Measurements from ENCODE around the gene TSPAN16.

The TSPAN16 gene

GRCh38 chr19:11291991-11292390 lies 4.0 kb upstream of the TSPAN16 start:
- H3K79me1 ChIP-seq (ENCODE audit: low read length), result peaks cover 2% of the 10 kb centered on the region
- no peaks in the 10 kb centered on the region for H3K27me3 ChIP-seq (ENCODE audit: insufficient read depth, low read length)
- DNase-seq, result peak in 1 of 2 donors; percentile 22
- H2BK12ac ChIP-seq (ENCODE audit: low read length), result no peak overlapping the region
- H2AK5ac ChIP-seq (ENCODE audit: low read length), result no peak overlapping the region
- no peak overlapping the region for H3K23ac ChIP-seq (ENCODE audit: low read length)
- no peaks in the 10 kb centered on the region for H3K9me3 ChIP-seq (ENCODE audit: insufficient read depth, low read depth, low read length)
- no peak overlapping the region for H2BK5ac ChIP-seq (ENCODE audit: low read depth, low read length, poor library complexity)
- no CpG with 5 or more reads among the region's 1 CpG for WGBS (ENCODE audit: extremely low coverage, insufficient coverage, insufficient read length)
- no peak overlapping the region for H4K91ac ChIP-seq (ENCODE audit: low read depth, low read length)
- no peak overlapping the region for H4K12ac ChIP-seq (ENCODE audit: low read depth, low read length)
- H3K4me2 ChIP-seq (ENCODE audit: low read length), result no peak overlapping the region
- no peaks in the 10 kb centered on the region for H3K36me3 ChIP-seq (ENCODE audit: control insufficient read depth in 1 of 2, insufficient read depth in 2 of 2, low read length in 2 of 2)
- no peak overlapping the region for H3K4ac ChIP-seq (ENCODE audit: low read depth, low read length)
- no peak overlapping the region for H3K4me3 ChIP-seq (ENCODE audit: low read depth, low read length)
- H3K79me2 ChIP-seq (ENCODE audit: control insufficient read depth, insufficient read depth, low read length, poor library complexity), result peaks cover 2% of the 10 kb centered on the region
- no peak overlapping the region for H3K18ac ChIP-seq (ENCODE audit: low read length)
- no peak overlapping the region for H2BK120ac ChIP-seq (ENCODE audit: insufficient read depth, low read length, poor library complexity)
- no peak overlapping the region for H2AFZ ChIP-seq (ENCODE audit: insufficient read depth, low read length, poor library complexity)
- H3K9ac ChIP-seq (ENCODE audit: low read length), result no peak overlapping the region
- H4K8ac ChIP-seq (ENCODE audit: low read depth, low read length), result no peak overlapping the region
- H3K14ac ChIP-seq (ENCODE audit: low read length), result no peak overlapping the region
- no peak overlapping the region for H3K27ac ChIP-seq (ENCODE audit: low read depth, low read length)
- peaks cover 2 to 3% of the 10 kb centered on the region in 2 experiments for H3K4me1 ChIP-seq (ENCODE audit: control insufficient read depth in 1 of 2, insufficient read depth in 2 of 2, low read length in 2 of 2)

- WGBS (ENCODE audit: extremely low coverage, insufficient coverage, insufficient read length), result no CpG with 5 or more reads among the region's 41 CpGs
Measured at GRCh38 chr19:11293433-11294389, 2.2 kb upstream of the TSPAN16 start.

GRCh38 chr19:11295180-11295579 lies 780 bp upstream of the TSPAN16 start:
- H2BK5ac ChIP-seq (ENCODE audit: low read depth, low read length, poor library complexity), result no peak overlapping the region
- no peak overlapping the region for H3K4ac ChIP-seq (ENCODE audit: low read depth, low read length)
- no peak for DNase-seq
- H3K9me3 ChIP-seq (ENCODE audit: insufficient read depth, low read depth, low read length), result no peaks in the 10 kb centered on the region
- H3K79me1 ChIP-seq (ENCODE audit: low read length), result peaks cover 2% of the 10 kb centered on the region
- no peak overlapping the region for H3K9ac ChIP-seq (ENCODE audit: low read length)
- H3K27ac ChIP-seq (ENCODE audit: low read depth, low read length), result no peak overlapping the region
- no peak overlapping the region for H2BK120ac ChIP-seq (ENCODE audit: insufficient read depth, low read length, poor library complexity)
- WGBS (ENCODE audit: extremely low coverage, insufficient coverage, insufficient read length), result no CpG with 5 or more reads among the region's 4 CpGs
- no peak overlapping the region for H3K23ac ChIP-seq (ENCODE audit: low read length)
- no peaks in the 10 kb centered on the region for H3K27me3 ChIP-seq (ENCODE audit: insufficient read depth, low read length)
- H3K4me2 ChIP-seq (ENCODE audit: low read length), result no peak overlapping the region
- no peak overlapping the region for H3K18ac ChIP-seq (ENCODE audit: low read length)
- H2AK5ac ChIP-seq (ENCODE audit: low read length), result no peak overlapping the region
- H3K36me3 ChIP-seq (ENCODE audit: control insufficient read depth in 1 of 2, insufficient read depth in 2 of 2, low read length in 2 of 2), result no peaks in the 10 kb centered on the region
- H3K4me3 ChIP-seq (ENCODE audit: low read depth, low read length), result no peak overlapping the region
- H4K12ac ChIP-seq (ENCODE audit: low read depth, low read length), result no peak overlapping the region
- H3K4me1 ChIP-seq (ENCODE audit: control insufficient read depth in 1 of 2, insufficient read depth in 2 of 2, low read length in 2 of 2), result peaks cover 2 to 3% of the 10 kb centered on the region in 2 experiments
- H4K91ac ChIP-seq (ENCODE audit: low read depth, low read length), result no peak overlapping the region
- no peak overlapping the region for H2AFZ ChIP-seq (ENCODE audit: insufficient read depth, low read length, poor library complexity)
- no peak overlapping the region for H3K14ac ChIP-seq (ENCODE audit: low read length)
- peaks cover 2% of the 10 kb centered on the region for H3K79me2 ChIP-seq (ENCODE audit: control insufficient read depth, insufficient read depth, low read length, poor library complexity)
- no peak overlapping the region for H2BK12ac ChIP-seq (ENCODE audit: low read length)
- H4K8ac ChIP-seq (ENCODE audit: low read depth, low read length), result no peak overlapping the region

More at GRCh38 chr19:11293433-11294389, 2.2 kb upstream of the TSPAN16 start:
- Histone ChIP-seq H2BK5ac (ENCODE audit: low read depth, low read length, poor library complexity) (no peak overlapping the region), H3K4me2 (ENCODE audit: low read length) (peak overlapping the region; percentile 63), H2BK120ac (ENCODE audit: insufficient read depth, low read length, poor library complexity) (peak overlapping the region; percentile 61), H3K18ac (ENCODE audit: low read length) (no peak overlapping the region), H3K4me1 (ENCODE audit: control insufficient read depth in 1 of 2, insufficient read depth in 2 of 2, low read length in 2 of 2) (peaks cover 2 to 3% of the 10 kb centered on the region in 2 experiments), H2AK5ac (ENCODE audit: low read length) (peak overlapping the region; percentile 36), H3K36me3 (ENCODE audit: control insufficient read depth in 1 of 2, insufficient read depth in 2 of 2, low read length in 2 of 2) (no peaks in the 10 kb centered on the region), H3K4me3 (ENCODE audit: low read depth, low read length) (no peak overlapping the region), H3K27ac (ENCODE audit: low read depth, low read length) (no peak overlapping the region), H3K9me3 (ENCODE audit: insufficient read depth, low read depth, low read length) (no peaks in the 10 kb centered on the region), H2BK12ac (ENCODE audit: low read length) (no peak overlapping the region), H2AFZ (ENCODE audit: insufficient read depth, low read length, poor library complexity) (peak overlapping the region; percentile 80), H3K14ac (ENCODE audit: low read length) (peak overlapping the region; percentile 70), H3K27me3 (ENCODE audit: insufficient read depth, low read length) (no peaks in the 10 kb centered on the region), H3K79me1 (ENCODE audit: low read length) (peaks cover 2% of the 10 kb centered on the region), H3K4ac (ENCODE audit: low read depth, low read length) (no peak overlapping the region), H4K8ac (ENCODE audit: low read depth, low read length) (peak overlapping the region; percentile 96), H3K23ac (ENCODE audit: low read length) (no peak overlapping the region), H3K9ac (ENCODE audit: low read length) (peak overlapping the region; percentile 20), H3K79me2 (ENCODE audit: control insufficient read depth, insufficient read depth, low read length, poor library complexity) (peaks cover 2% of the 10 kb centered on the region), H4K12ac (ENCODE audit: low read depth, low read length) (peak overlapping the region; percentile 90), H4K91ac (ENCODE audit: low read depth, low read length) (peak overlapping the region; percentile 84)
- DNase-seq, result peak; percentile 91 to 95

- peaks cover 4% of the 10 kb centered on the region for H3K9me3 ChIP-seq (ENCODE audit: insufficient read depth, low read depth, low read length)
- WGBS (ENCODE audit: extremely low coverage, insufficient coverage, insufficient read length), result no CpG with 5 or more reads among the region's 7 CpGs
- no peak overlapping the region for H3K9ac ChIP-seq (ENCODE audit: low read length)
- no peak overlapping the region for H3K27ac ChIP-seq (ENCODE audit: low read depth, low read length)
- no peak overlapping the region for H4K12ac ChIP-seq (ENCODE audit: low read depth, low read length)
- H3K79me2 ChIP-seq (ENCODE audit: control insufficient read depth, insufficient read depth, low read length, poor library complexity), result peaks cover 2% of the 10 kb centered on the region
- H3K79me1 ChIP-seq (ENCODE audit: low read length), result peaks cover 2% of the 10 kb centered on the region
- no peak overlapping the region for H4K91ac ChIP-seq (ENCODE audit: low read depth, low read length)
- H3K18ac ChIP-seq (ENCODE audit: low read length), result no peak overlapping the region
- no peak overlapping the region for H4K8ac ChIP-seq (ENCODE audit: low read depth, low read length)
- no peak for DNase-seq
- H3K4me2 ChIP-seq (ENCODE audit: low read length), result no peak overlapping the region
- H2BK5ac ChIP-seq (ENCODE audit: low read depth, low read length, poor library complexity), result no peak overlapping the region
- H3K23ac ChIP-seq (ENCODE audit: low read length), result no peak overlapping the region
- no peaks in the 10 kb centered on the region for H3K36me3 ChIP-seq (ENCODE audit: control insufficient read depth in 1 of 2, insufficient read depth in 2 of 2, low read length in 2 of 2)
- H2BK120ac ChIP-seq (ENCODE audit: insufficient read depth, low read length, poor library complexity), result no peak overlapping the region
- no peaks in the 10 kb centered on the region for H3K27me3 ChIP-seq (ENCODE audit: insufficient read depth, low read length)
- peaks cover 2 to 3% of the 10 kb centered on the region in 2 experiments for H3K4me1 ChIP-seq (ENCODE audit: control insufficient read depth in 1 of 2, insufficient read depth in 2 of 2, low read length in 2 of 2)
- no peak overlapping the region for H2AK5ac ChIP-seq (ENCODE audit: low read length)
- H3K14ac ChIP-seq (ENCODE audit: low read length), result no peak overlapping the region
- H3K4me3 ChIP-seq (ENCODE audit: low read depth, low read length), result no peak overlapping the region
- no peak overlapping the region for H3K4ac ChIP-seq (ENCODE audit: low read depth, low read length)
- H2BK12ac ChIP-seq (ENCODE audit: low read length), result no peak overlapping the region
- no peak overlapping the region for H2AFZ ChIP-seq (ENCODE audit: insufficient read depth, low read length, poor library complexity)
Measured at GRCh38 chr19:11296264-11296663, 304 bp downstream of the TSPAN16 start.
